H1 (cell line): Measurements from ENCODE around the gene FJX1. TPM values are rescaled to one million over a fixed set of nuclear protein-coding genes. Genes with fewer than 3 reads are reported as not detected.

Source experiments
- CTCF ChIA-PET: fragments of 300-600 bp; sonication (Branson Sonifier 250); formaldehyde crosslinking; loops from one replicate; lab custom pipeline; 2021; ENCODE audit not compliant: partially characterized antibody; lab: Charles Lee
- POLR2A ChIA-PET: fragments of 300-600 bp; sonication (Branson Sonifier 250); formaldehyde crosslinking; loops from one replicate; lab custom pipeline; 2021; ENCODE audit warnings: inconsistent platforms; ENCODE audit not compliant: partially characterized antibody; lab: Charles Lee
- DNase-seq, 2 experiments: peaks; one replicate each; pipeline versions ENCODE4 v3.0.0 to v3.0.0-alpha.2; 2010 to 2022; ENCODE audit warnings: low spot score in 2 of 2, low read depth in 1 of 2, mixed read lengths in 1 of 2
- FAIRE-seq: peaks from 2 replicates; lab custom pipeline; 2011; peaks lifted over from hg19 to GRCh38; lab: Jason Lieb, UNC
- H2AFZ ChIP-seq: 2 replicates; pipeline ENCODE4 v1.8.1; 2012; ENCODE audit warnings: low read length, inconsistent platforms
- H2AK5ac ChIP-seq: 2 replicates; pipeline ENCODE4 v1.6.1; 2013; ENCODE audit warnings: low read depth, low read length
- H2BK120ac ChIP-seq: replicated peaks from 2 replicates; pipeline ENCODE3; 2013; ENCODE audit warnings: low read depth, low read length, inconsistent platforms
- H2BK12ac ChIP-seq: 2 replicates; pipeline ENCODE4 v1.6.1; 2013; ENCODE audit warnings: low read depth, low read length
- H2BK15ac ChIP-seq: 2 replicates; pipeline ENCODE4 v1.6.1; 2013; ENCODE audit warnings: low read length
- H2BK20ac ChIP-seq: 2 replicates; pipeline ENCODE4 v1.6.1; 2013; ENCODE audit warnings: low read length
- H2BK5ac ChIP-seq: 2 replicates; pipeline ENCODE4 v1.6.1; 2013; ENCODE audit warnings: low read depth, low read length
- H3K14ac ChIP-seq: 2 replicates; pipeline ENCODE4 v1.6.1; 2013; ENCODE audit warnings: inconsistent platforms; ENCODE audit not compliant: insufficient read length
- H3K18ac ChIP-seq: 2 replicates; pipeline ENCODE4 v1.6.1; 2013; ENCODE audit warnings: low read length; ENCODE audit errors: extremely low read depth
- H3K23ac ChIP-seq: 2 replicates; pipeline ENCODE4 v1.6.1; 2013; ENCODE audit warnings: inconsistent platforms; ENCODE audit not compliant: insufficient read length
- H3K23me2 ChIP-seq: 2 replicates; pipeline ENCODE4 v1.6.1; 2013; ENCODE audit warnings: low read depth, low read length
- H3K27ac ChIP-seq: 2 replicates; pipeline ENCODE4 v1.6.1; 2011; ENCODE audit warnings: low read depth, low read length, inconsistent platforms
- H3K27me3 ChIP-seq, 4 experiments: replicated peaks in 1 of 4; 1 replicate in 1 of 4; 2 replicates in 3 of 4; pipeline versions ENCODE4 v1.6.1 to v1.8.1; 2011 to 2013; ENCODE audit warnings: low read length in 3 of 4, mild to moderate bottlenecking in 3 of 4, inconsistent platforms in 2 of 4, mixed read lengths in 2 of 4, moderate library complexity in 1 of 4; ENCODE audit not compliant: control insufficient read depth in 3 of 4, insufficient read depth in 3 of 4; ENCODE audit errors: extremely low read depth in 1 of 4
- H3K36me3 ChIP-seq, 4 experiments: 2 replicates each; pipeline versions ENCODE4 v1.6.1 to v1.8.1; 2011 to 2013; ENCODE audit warnings: mild to moderate bottlenecking in 4 of 4, low read length in 3 of 4, moderate library complexity in 2 of 4, control low read depth in 1 of 4, inconsistent platforms in 1 of 4; ENCODE audit not compliant: insufficient read depth in 4 of 4, control insufficient read depth in 2 of 4
- H3K4ac ChIP-seq: replicated peaks from 2 replicates; pipeline ENCODE3; 2013; ENCODE audit warnings: low read length, low read depth, mixed read lengths, inconsistent platforms; ENCODE audit not compliant: insufficient read length
- H3K4me1 ChIP-seq, 4 experiments: replicated peaks in 1 of 4; 1 replicate in 1 of 4; 2 replicates in 3 of 4; pipeline versions ENCODE4 v1.6.1 to v1.8.1; 2011 to 2013; ENCODE audit warnings: low read length in 3 of 4, inconsistent platforms in 2 of 4, mixed read lengths in 1 of 4; ENCODE audit not compliant: insufficient read depth in 4 of 4, control insufficient read depth in 3 of 4
- H3K4me2 ChIP-seq, 2 experiments: 2 replicates each; pipeline versions ENCODE4 v1.6.1 to v1.8.1; 2011 to 2013; ENCODE audit warnings: low read depth in 2 of 2, low read length in 2 of 2, control low read depth in 1 of 2, inconsistent platforms in 1 of 2, mild to moderate bottlenecking in 1 of 2; ENCODE audit not compliant: insufficient read depth in 1 of 2
- H3K4me3 ChIP-seq, 4 experiments: fragments of 200-600, 300-600 bp in 1 of 4; sonication (generic), shearing (Covaris generic), sonication (Bioruptor Twin) in 1 of 4; 2 replicates each; pipeline versions ENCODE4 v1.5.1 to v1.8.1; 2011 to 2016; ENCODE audit warnings: low read length in 4 of 4, low read depth in 3 of 4, control low read depth in 2 of 4, inconsistent platforms in 2 of 4, mild to moderate bottlenecking in 2 of 4, mixed read lengths in 1 of 4, moderate library complexity in 1 of 4; ENCODE audit not compliant: insufficient read depth in 2 of 4; ENCODE audit errors: extremely low read depth in 1 of 4
- H3K56ac ChIP-seq: replicated peaks from 2 replicates; pipeline ENCODE3; 2013; ENCODE audit warnings: low read depth, mild to moderate bottlenecking, mixed read lengths, low read length, inconsistent platforms; ENCODE audit not compliant: insufficient read length
- H3K79me1 ChIP-seq: 2 replicates; pipeline ENCODE4 v1.6.1; 2013; ENCODE audit warnings: low read depth, low read length, control low read depth
- H3K79me2 ChIP-seq, 2 experiments: 2 replicates each; pipeline versions ENCODE4 v1.6.1 to v1.8.1; 2012 to 2013; ENCODE audit warnings: low read length in 2 of 2, mild to moderate bottlenecking in 2 of 2, inconsistent platforms in 1 of 2; ENCODE audit not compliant: insufficient read depth in 2 of 2, control insufficient read depth in 1 of 2
- H3K9ac ChIP-seq, 4 experiments: replicated peaks in 1 of 4; 1 replicate in 1 of 4; 2 replicates in 3 of 4; pipeline versions ENCODE4 v1.6.1 to v1.8.1; 2011 to 2013; ENCODE audit warnings: low read depth in 3 of 4, low read length in 3 of 4, control low read depth in 2 of 4, mild to moderate bottlenecking in 2 of 4, moderate library complexity in 2 of 4, inconsistent platforms in 1 of 4; ENCODE audit errors: extremely low read depth in 1 of 4
- H3K9me3 ChIP-seq, 2 experiments: 2 replicates each; pipeline versions ENCODE4 v1.6.1 to v1.8.1; 2012 to 2013; ENCODE audit warnings: mild to moderate bottlenecking in 2 of 2, moderate library complexity in 2 of 2, control low read depth in 1 of 2, inconsistent platforms in 1 of 2, low read depth in 1 of 2, low read length in 1 of 2, mixed read lengths in 1 of 2; ENCODE audit not compliant: insufficient read depth in 2 of 2
- H4K20me1 ChIP-seq, 2 experiments: replicated peaks in 1 of 2; 2 replicates each; pipeline versions ENCODE3 to v1.8.1; 2011 to 2013; ENCODE audit warnings: inconsistent platforms in 2 of 2, low read length in 2 of 2, mild to moderate bottlenecking in 1 of 2; ENCODE audit not compliant: insufficient read depth in 2 of 2, control insufficient read depth in 1 of 2
- H4K5ac ChIP-seq: 2 replicates; pipeline ENCODE4 v1.6.1; 2013; ENCODE audit warnings: low read length, low read depth, mixed read lengths, inconsistent platforms; ENCODE audit not compliant: insufficient read length
- H4K8ac ChIP-seq: 2 replicates; pipeline ENCODE4 v1.8.0; 2013; ENCODE audit warnings: mild to moderate bottlenecking, moderate library complexity, low read length, inconsistent platforms; ENCODE audit not compliant: insufficient read depth; ENCODE audit errors: extremely low read depth
- H4K91ac ChIP-seq: replicated peaks from 2 replicates; pipeline ENCODE3; 2013; ENCODE audit warnings: low read length, mixed read lengths, inconsistent platforms; ENCODE audit not compliant: insufficient read length
- CBX8 ChIP-seq: fragments of 300-800, 300-1000 bp; sonication (generic); IDR thresholded peaks from 2 replicates; pipeline ENCODE4 v1.7.1; 2016; ENCODE audit warnings: low read depth, low read length, borderline replicate concordance
- CHD1 ChIP-seq: IDR thresholded peaks from 2 replicates; pipeline ENCODE4 v1.6.1; 2012; ENCODE audit warnings: low read depth, low read length, improper control_type of control experiment
- CTBP2 ChIP-seq: IDR thresholded peaks from 2 replicates; pipeline ENCODE4 v1.7.0; 2011; ENCODE audit warnings: borderline replicate concordance, mild to moderate bottlenecking, moderate library complexity, mixed read lengths, low read length; ENCODE audit not compliant: insufficient read depth, insufficient read length
- EZH2 ChIP-seq: fragments of 200-600 bp; sonication (generic); IDR thresholded peaks from 2 replicates; pipeline ENCODE4 v1.7.1; 2012; ENCODE audit warnings: low read depth, mild to moderate bottlenecking, moderate library complexity, low read length, inconsistent platforms; ENCODE audit not compliant: severe bottlenecking
- FOSL1 ChIP-seq: IDR thresholded peaks from 2 replicates; pipeline ENCODE4 v1.6.1; 2011; ENCODE audit warnings: mild to moderate bottlenecking, low read depth, low read length, moderate library complexity; ENCODE audit not compliant: insufficient read depth
- MAFK ChIP-seq: IDR thresholded peaks from 2 replicates; pipeline ENCODE4 v1.6.1; 2012; ENCODE audit warnings: low read depth, mild to moderate bottlenecking, improper control_type of control experiment, low read length
- POLR2AphosphoS5 ChIP-seq: IDR thresholded peaks from 2 replicates; pipeline ENCODE4 v1.6.1; 2011; ENCODE audit warnings: low read depth, low read length
- RAD21 ChIP-seq, 2 experiments: IDR thresholded peaks in 1 of 2; conservative IDR thresholded peaks in 1 of 2; 2 replicates each; pipeline ENCODE4 v1.6.1; 2011; ENCODE audit warnings: low read depth in 2 of 2, low read length in 2 of 2, improper control_type of control experiment in 1 of 2, inconsistent platforms in 1 of 2, mild to moderate bottlenecking in 1 of 2, moderate library complexity in 1 of 2
- SIRT6 ChIP-seq: IDR thresholded peaks from one replicate; pipeline ENCODE4 v1.7.1; 2012; ENCODE audit warnings: low read length, inconsistent platforms
- SP4 ChIP-seq: IDR thresholded peaks from 2 replicates; pipeline ENCODE4 v1.6.1; 2012; ENCODE audit warnings: low read length, inconsistent platforms
- SRF ChIP-seq: IDR thresholded peaks from 2 replicates; pipeline ENCODE4 v1.6.1; 2011; ENCODE audit warnings: mild to moderate bottlenecking, low read depth, low read length, moderate library complexity
- TAF7 ChIP-seq: optimal IDR thresholded peaks from 2 replicates; pipeline ENCODE3; 2011; ENCODE audit warnings: low read depth, mild to moderate bottlenecking, inconsistent platforms, low read length, moderate library complexity, borderline replicate concordance
- TBP ChIP-seq: IDR thresholded peaks from 2 replicates; pipeline ENCODE4 v1.6.1; 2011; ENCODE audit warnings: low read depth, low read length, improper control_type of control experiment
- TCF12 ChIP-seq: IDR thresholded peaks from 2 replicates; pipeline ENCODE4 v1.6.1; 2011; ENCODE audit warnings: low read depth, mild to moderate bottlenecking, low read length
- YY1 ChIP-seq: IDR thresholded peaks from 2 replicates; pipeline ENCODE4 v1.6.1; 2011; ENCODE audit warnings: low read depth, mild to moderate bottlenecking, low read length
- WGBS, 2 experiments: shearing (Covaris generic) in 1 of 2; methylation state at CpG; one replicate each; pipeline versions ENCODE4 v1.1.6 to v1.1.7; 2013 to 2015; ENCODE audit warnings: low lambda C conversion rate in 2 of 2, mixed read lengths in 2 of 2, inconsistent platforms in 1 of 2, low coverage in 1 of 2, missing lambda C conversion rate in 1 of 2; ENCODE audit not compliant: insufficient replicate concordance in 2 of 2, insufficient coverage in 1 of 2, insufficient read length in 1 of 2; ENCODE audit errors: extremely low coverage in 1 of 2, missing lambda C conversion rate in 1 of 2; 5-methylcytosine and 5-hydroxymethylcytosine counted together
- polyA plus RNA-seq, 7 experiments: library from polyadenylated mRNA; depleted of rRNA in 3 of 7; stranded (reverse) in 5 of 7; unstranded in 2 of 7; fragments of >200 nt in 5 of 7; fragments of 200-250 nt in 2 of 7; gene quantifications; 1 replicate in 5 of 7; 2 replicates in 1 of 7; 4 replicates in 1 of 7; pipeline versions ENCODE4 v1.2.1 to v1.2.3, GENCODE V29; 2011 to 2013; ENCODE audit warnings: missing spikeins in 2 of 7, mixed read lengths in 2 of 7
- total RNA-seq: library from RNA; stranded (reverse); fragmentation: NEBNext Ultra II Directional; extraction: Animal tissue kit (Norgen Biotek cat#: 25700); gene quantifications from 2 replicates; pipeline ENCODE4 v1.2.1, GENCODE V29; 2021

FJX1 gene
- total and polyA plus RNA-seq, 2 of the 8 experiments (the other 6 are each of a cell fraction or from before 2014, with no cell fraction given), result 6.3 to 13.3 TPM

GRCh38 chr11:35631891-35632290 is 13.6 kb downstream of the FJX1 start:
- Histone ChIP-seq H2BK12ac (no peak overlapping the region), H4K20me1 (no peaks in the 10 kb centered on the region), H3K27ac (no peak overlapping the region), H3K14ac (no peak overlapping the region), H3K18ac (no peak overlapping the region), H3K23ac (no peak overlapping the region), H4K91ac (no peak overlapping the region), H3K27me3 (no peaks in the 10 kb centered on the region), H2BK120ac (no peak overlapping the region), H3K36me3 (no peaks in the 10 kb centered on the region), H2BK20ac (no peak overlapping the region), H3K79me2 (no peaks in the 10 kb centered on the region), H3K79me1 (no peaks in the 10 kb centered on the region), H3K4me3 (no peak overlapping the region), H3K9me3 (no peaks in the 10 kb centered on the region), H3K4me2 (no peak overlapping the region), H3K9ac (no peak overlapping the region), H4K5ac (no peak overlapping the region), H3K23me2 (no peaks in the 10 kb centered on the region), H3K56ac (no peak overlapping the region), H2AFZ (no peak overlapping the region), H2AK5ac (no peak overlapping the region), H3K4ac (no peak overlapping the region), H2BK5ac (no peak overlapping the region), H4K8ac (no peak overlapping the region), H2BK15ac (no peak overlapping the region), H3K4me1 (no peaks in the 10 kb centered on the region)
- 82% methylated on average over 3 of the region's 3 CpGs; no CpG with 5 or more reads in 1 of the 2 experiments for WGBS, 2 experiments
- no peak for DNase-seq
- no peak for FAIRE-seq
- ChIA-PET CTCF (no interaction called here), POLR2A (no interaction called here)
- no peak for TF ChIP-seq POLR2AphosphoS5
- no peak for TF ChIP-seq CBX8
- TF ChIP-seq CTBP2, result no peak
- TF ChIP-seq SIRT6, result no peak
- TF ChIP-seq TCF12, result no peak
- TF ChIP-seq SP4, result no peak
- TF ChIP-seq EZH2, result no peak
- no peak for TF ChIP-seq SRF
- TF ChIP-seq MAFK, result no peak
- no peak for TF ChIP-seq RAD21 (IDR thresholded peaks at IDR 0.05 in 1 of 2, conservative IDR thresholded peaks at IDR 0.05 in 1 of 2; ENCODE audit: low read depth in 2 of 2, low read length in 2 of 2)
- TF ChIP-seq TAF7, result no peak
- TF ChIP-seq FOSL1, result no peak
- no peak for TF ChIP-seq CHD1
- no peak for TF ChIP-seq YY1
- TF ChIP-seq TBP, result no peak
